GM23248 (cell line): ENCODE data around the gene KCNC1.

Source experiments
- EZH2 ChIP-seq: fragments of 200-600 bp; sonication (generic); IDR thresholded peaks from 2 replicates; pipeline ENCODE4 v1.6.1; 2018; ENCODE audit warnings: antibody characterized with exemption, mild to moderate bottlenecking; ENCODE audit not compliant: insufficient read depth, poor library complexity, severe bottlenecking
- EZH2phosphoT487 ChIP-seq: fragments of 200-600 bp; sonication (generic); IDR thresholded peaks from 2 replicates; pipeline ENCODE4 v1.6.1; 2018; ENCODE audit warnings: antibody characterized with exemption, moderate library complexity, mild to moderate bottlenecking, low read depth; ENCODE audit not compliant: insufficient read depth

DNA sequence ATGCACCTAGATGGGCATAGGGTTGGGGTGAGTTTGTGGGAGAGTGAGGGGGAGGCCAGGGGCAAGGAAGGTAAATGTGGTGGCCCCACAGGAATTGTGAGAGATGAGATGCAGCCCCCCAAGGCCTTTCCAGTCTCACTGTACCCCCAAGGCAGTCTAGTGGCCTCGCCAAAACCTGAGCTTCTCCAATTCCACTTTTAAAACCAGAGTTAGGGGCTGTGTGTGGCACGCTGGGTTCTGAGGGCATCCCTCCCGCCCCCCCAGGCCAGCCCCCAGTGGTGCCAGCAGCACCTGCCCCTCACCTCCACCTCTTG, 40.4 kb downstream of the KCNC1 start:
- no peak for TF ChIP-seq EZH2
- TF ChIP-seq EZH2phosphoT487, result no peak
